H1 (cell line): ENCODE data around the gene MAP7D1. TPM values are rescaled to one million over a fixed set of nuclear protein-coding genes. Genes with fewer than 3 reads are reported as not detected.
A peak's percentile ranks its signal among the peaks of the same experiment; 100 is the strongest.

Experiments used
- CTCF ChIA-PET: fragments of 300-600 bp; sonication (Branson Sonifier 250); formaldehyde crosslinking; loops from one replicate; lab custom pipeline; 2021; ENCODE audit not compliant: partially characterized antibody; lab: Charles Lee
- POLR2A ChIA-PET: fragments of 300-600 bp; sonication (Branson Sonifier 250); formaldehyde crosslinking; loops from one replicate; lab custom pipeline; 2021; ENCODE audit warnings: inconsistent platforms; ENCODE audit not compliant: partially characterized antibody; lab: Charles Lee
- DNase-seq, 2 experiments: peaks; one replicate each; pipeline versions ENCODE4 v3.0.0 to v3.0.0-alpha.2; 2010 to 2022; ENCODE audit warnings: low spot score in 2 of 2, low read depth in 1 of 2, mixed read lengths in 1 of 2
- FAIRE-seq: peaks from 2 replicates; lab custom pipeline; 2011; peaks lifted over from hg19 to GRCh38; lab: Jason Lieb, UNC
- H2AFZ ChIP-seq: 2 replicates; pipeline ENCODE4 v1.8.1; 2012; ENCODE audit warnings: low read length, inconsistent platforms
- H2AK5ac ChIP-seq: 2 replicates; pipeline ENCODE4 v1.6.1; 2013; ENCODE audit warnings: low read depth, low read length
- H2BK120ac ChIP-seq: replicated peaks from 2 replicates; pipeline ENCODE3; 2013; ENCODE audit warnings: low read depth, low read length, inconsistent platforms
- H2BK12ac ChIP-seq: 2 replicates; pipeline ENCODE4 v1.6.1; 2013; ENCODE audit warnings: low read depth, low read length
- H2BK15ac ChIP-seq: 2 replicates; pipeline ENCODE4 v1.6.1; 2013; ENCODE audit warnings: low read length
- H2BK20ac ChIP-seq: 2 replicates; pipeline ENCODE4 v1.6.1; 2013; ENCODE audit warnings: low read length
- H2BK5ac ChIP-seq: 2 replicates; pipeline ENCODE4 v1.6.1; 2013; ENCODE audit warnings: low read depth, low read length
- H3K14ac ChIP-seq: 2 replicates; pipeline ENCODE4 v1.6.1; 2013; ENCODE audit warnings: inconsistent platforms; ENCODE audit not compliant: insufficient read length
- H3K18ac ChIP-seq: 2 replicates; pipeline ENCODE4 v1.6.1; 2013; ENCODE audit warnings: low read length; ENCODE audit errors: extremely low read depth
- H3K23ac ChIP-seq: 2 replicates; pipeline ENCODE4 v1.6.1; 2013; ENCODE audit warnings: inconsistent platforms; ENCODE audit not compliant: insufficient read length
- H3K23me2 ChIP-seq: 2 replicates; pipeline ENCODE4 v1.6.1; 2013; ENCODE audit warnings: low read depth, low read length
- H3K27ac ChIP-seq: 2 replicates; pipeline ENCODE4 v1.6.1; 2011; ENCODE audit warnings: low read depth, low read length, inconsistent platforms
- H3K27me3 ChIP-seq, 4 experiments: replicated peaks in 1 of 4; 1 replicate in 1 of 4; 2 replicates in 3 of 4; pipeline versions ENCODE4 v1.6.1 to v1.8.1; 2011 to 2013; ENCODE audit warnings: low read length in 3 of 4, mild to moderate bottlenecking in 3 of 4, inconsistent platforms in 2 of 4, mixed read lengths in 2 of 4, moderate library complexity in 1 of 4; ENCODE audit not compliant: control insufficient read depth in 3 of 4, insufficient read depth in 3 of 4; ENCODE audit errors: extremely low read depth in 1 of 4
- H3K36me3 ChIP-seq, 4 experiments: 2 replicates each; pipeline versions ENCODE4 v1.6.1 to v1.8.1; 2011 to 2013; ENCODE audit warnings: mild to moderate bottlenecking in 4 of 4, low read length in 3 of 4, moderate library complexity in 2 of 4, control low read depth in 1 of 4, inconsistent platforms in 1 of 4; ENCODE audit not compliant: insufficient read depth in 4 of 4, control insufficient read depth in 2 of 4
- H3K4ac ChIP-seq: replicated peaks from 2 replicates; pipeline ENCODE3; 2013; ENCODE audit warnings: low read length, low read depth, mixed read lengths, inconsistent platforms; ENCODE audit not compliant: insufficient read length
- H3K4me1 ChIP-seq, 4 experiments: replicated peaks in 1 of 4; 1 replicate in 1 of 4; 2 replicates in 3 of 4; pipeline versions ENCODE4 v1.6.1 to v1.8.1; 2011 to 2013; ENCODE audit warnings: low read length in 3 of 4, inconsistent platforms in 2 of 4, mixed read lengths in 1 of 4; ENCODE audit not compliant: insufficient read depth in 4 of 4, control insufficient read depth in 3 of 4
- H3K4me2 ChIP-seq, 2 experiments: 2 replicates each; pipeline versions ENCODE4 v1.6.1 to v1.8.1; 2011 to 2013; ENCODE audit warnings: low read depth in 2 of 2, low read length in 2 of 2, control low read depth in 1 of 2, inconsistent platforms in 1 of 2, mild to moderate bottlenecking in 1 of 2; ENCODE audit not compliant: insufficient read depth in 1 of 2
- H3K4me3 ChIP-seq, 4 experiments: fragments of 200-600, 300-600 bp in 1 of 4; sonication (generic), shearing (Covaris generic), sonication (Bioruptor Twin) in 1 of 4; 2 replicates each; pipeline versions ENCODE4 v1.5.1 to v1.8.1; 2011 to 2016; ENCODE audit warnings: low read length in 4 of 4, low read depth in 3 of 4, control low read depth in 2 of 4, inconsistent platforms in 2 of 4, mild to moderate bottlenecking in 2 of 4, mixed read lengths in 1 of 4, moderate library complexity in 1 of 4; ENCODE audit not compliant: insufficient read depth in 2 of 4; ENCODE audit errors: extremely low read depth in 1 of 4
- H3K56ac ChIP-seq: replicated peaks from 2 replicates; pipeline ENCODE3; 2013; ENCODE audit warnings: low read depth, mild to moderate bottlenecking, mixed read lengths, low read length, inconsistent platforms; ENCODE audit not compliant: insufficient read length
- H3K79me1 ChIP-seq: 2 replicates; pipeline ENCODE4 v1.6.1; 2013; ENCODE audit warnings: low read depth, low read length, control low read depth
- H3K79me2 ChIP-seq, 2 experiments: 2 replicates each; pipeline versions ENCODE4 v1.6.1 to v1.8.1; 2012 to 2013; ENCODE audit warnings: low read length in 2 of 2, mild to moderate bottlenecking in 2 of 2, inconsistent platforms in 1 of 2; ENCODE audit not compliant: insufficient read depth in 2 of 2, control insufficient read depth in 1 of 2
- H3K9ac ChIP-seq, 4 experiments: replicated peaks in 1 of 4; 1 replicate in 1 of 4; 2 replicates in 3 of 4; pipeline versions ENCODE4 v1.6.1 to v1.8.1; 2011 to 2013; ENCODE audit warnings: low read depth in 3 of 4, low read length in 3 of 4, control low read depth in 2 of 4, mild to moderate bottlenecking in 2 of 4, moderate library complexity in 2 of 4, inconsistent platforms in 1 of 4; ENCODE audit errors: extremely low read depth in 1 of 4
- H3K9me3 ChIP-seq, 2 experiments: 2 replicates each; pipeline versions ENCODE4 v1.6.1 to v1.8.1; 2012 to 2013; ENCODE audit warnings: mild to moderate bottlenecking in 2 of 2, moderate library complexity in 2 of 2, control low read depth in 1 of 2, inconsistent platforms in 1 of 2, low read depth in 1 of 2, low read length in 1 of 2, mixed read lengths in 1 of 2; ENCODE audit not compliant: insufficient read depth in 2 of 2
- H4K20me1 ChIP-seq, 2 experiments: replicated peaks in 1 of 2; 2 replicates each; pipeline versions ENCODE3 to v1.8.1; 2011 to 2013; ENCODE audit warnings: inconsistent platforms in 2 of 2, low read length in 2 of 2, mild to moderate bottlenecking in 1 of 2; ENCODE audit not compliant: insufficient read depth in 2 of 2, control insufficient read depth in 1 of 2
- H4K5ac ChIP-seq: 2 replicates; pipeline ENCODE4 v1.6.1; 2013; ENCODE audit warnings: low read length, low read depth, mixed read lengths, inconsistent platforms; ENCODE audit not compliant: insufficient read length
- H4K8ac ChIP-seq: 2 replicates; pipeline ENCODE4 v1.8.0; 2013; ENCODE audit warnings: mild to moderate bottlenecking, moderate library complexity, low read length, inconsistent platforms; ENCODE audit not compliant: insufficient read depth; ENCODE audit errors: extremely low read depth
- H4K91ac ChIP-seq: replicated peaks from 2 replicates; pipeline ENCODE3; 2013; ENCODE audit warnings: low read length, mixed read lengths, inconsistent platforms; ENCODE audit not compliant: insufficient read length
- BACH1 ChIP-seq: IDR thresholded peaks from 2 replicates; pipeline ENCODE4 v1.6.1; 2012; ENCODE audit warnings: low read length, improper control_type of control experiment
- CHD1 ChIP-seq: IDR thresholded peaks from 2 replicates; pipeline ENCODE4 v1.6.1; 2012; ENCODE audit warnings: low read depth, low read length, improper control_type of control experiment
- FOSL1 ChIP-seq: IDR thresholded peaks from 2 replicates; pipeline ENCODE4 v1.6.1; 2011; ENCODE audit warnings: mild to moderate bottlenecking, low read depth, low read length, moderate library complexity; ENCODE audit not compliant: insufficient read depth
- GABPA ChIP-seq: IDR thresholded peaks from 2 replicates; pipeline ENCODE4 v1.6.1; 2011; ENCODE audit warnings: mild to moderate bottlenecking, low read length, moderate library complexity, borderline replicate concordance; ENCODE audit not compliant: insufficient read depth
- JUN ChIP-seq: IDR thresholded peaks from 2 replicates; pipeline ENCODE4 v1.6.1; 2011; ENCODE audit warnings: low read depth, mild to moderate bottlenecking, improper control_type of control experiment, low read length
- NANOG ChIP-seq: IDR thresholded peaks from 2 replicates; pipeline ENCODE4 v1.6.1; 2011; ENCODE audit warnings: low read length, low read depth, mild to moderate bottlenecking, inconsistent platforms; ENCODE audit not compliant: insufficient read depth, poor library complexity, severe bottlenecking
- POU5F1 ChIP-seq: IDR thresholded peaks from 2 replicates; pipeline ENCODE4 v1.6.1; 2011; ENCODE audit warnings: low read depth, mild to moderate bottlenecking, low read length, moderate library complexity
- RNF2 ChIP-seq: fragments of 200-900, 300-1000 bp; sonication (generic); IDR thresholded peaks from 2 replicates; pipeline ENCODE4 v1.7.1; 2016; ENCODE audit warnings: borderline replicate concordance, low read depth, mild to moderate bottlenecking, antibody characterized with exemption, low read length; ENCODE audit not compliant: poor library complexity, severe bottlenecking; ENCODE audit errors: missing control alignments
- SP1 ChIP-seq: IDR thresholded peaks from 2 replicates; pipeline ENCODE4 v1.6.1; 2011; ENCODE audit warnings: low read depth, low read length
- WGBS, 2 experiments: shearing (Covaris generic) in 1 of 2; methylation state at CpG; one replicate each; pipeline versions ENCODE4 v1.1.6 to v1.1.7; 2013 to 2015; ENCODE audit warnings: low lambda C conversion rate in 2 of 2, mixed read lengths in 2 of 2, inconsistent platforms in 1 of 2, low coverage in 1 of 2, missing lambda C conversion rate in 1 of 2; ENCODE audit not compliant: insufficient replicate concordance in 2 of 2, insufficient coverage in 1 of 2, insufficient read length in 1 of 2; ENCODE audit errors: extremely low coverage in 1 of 2, missing lambda C conversion rate in 1 of 2; 5-methylcytosine and 5-hydroxymethylcytosine counted together
- polyA plus RNA-seq, 7 experiments: library from polyadenylated mRNA; depleted of rRNA in 3 of 7; stranded (reverse) in 5 of 7; unstranded in 2 of 7; fragments of >200 nt in 5 of 7; fragments of 200-250 nt in 2 of 7; gene quantifications; 1 replicate in 5 of 7; 2 replicates in 1 of 7; 4 replicates in 1 of 7; pipeline versions ENCODE4 v1.2.1 to v1.2.3, GENCODE V29; 2011 to 2013; ENCODE audit warnings: missing spikeins in 2 of 7, mixed read lengths in 2 of 7
- total RNA-seq: library from RNA; stranded (reverse); fragmentation: NEBNext Ultra II Directional; extraction: Animal tissue kit (Norgen Biotek cat#: 25700); gene quantifications from 2 replicates; pipeline ENCODE4 v1.2.1, GENCODE V29; 2021
- TF ChIP-seq, protein P1 (sequence below): IDR thresholded peaks from 2 replicates; pipeline ENCODE4 v1.6.1; 2011; ENCODE audit warnings: low read length, improper control_type of control experiment

The MAP7D1 gene
- total and polyA plus RNA-seq, 2 of the 8 experiments (the other 6 are each of a cell fraction or from before 2014, with no cell fraction given) = 18.2 to 52.4 TPM

GRCh38 chr1:36126005-36126716, 29.8 kb upstream of the MAP7D1 start:
- H3K4me3 ChIP-seq = peak overlapping the region in 2 of 4 experiments; percentile 29 to 62; a peak in 2 of 8 replicates
- WGBS, 2 experiments = 77% methylated on average over 21 of the region's 21 CpGs; no CpG with 5 or more reads in 1 of the 2 experiments
- TF ChIP-seq POU5F1 (no peak), CHD1 (no peak), BACH1 (no peak), JUN (no peak), GABPA (no peak), FOSL1 (no peak), SP1 (no peak), RNF2 (no peak), NANOG (no peak)
- TF ChIP-seq, protein P1, sequence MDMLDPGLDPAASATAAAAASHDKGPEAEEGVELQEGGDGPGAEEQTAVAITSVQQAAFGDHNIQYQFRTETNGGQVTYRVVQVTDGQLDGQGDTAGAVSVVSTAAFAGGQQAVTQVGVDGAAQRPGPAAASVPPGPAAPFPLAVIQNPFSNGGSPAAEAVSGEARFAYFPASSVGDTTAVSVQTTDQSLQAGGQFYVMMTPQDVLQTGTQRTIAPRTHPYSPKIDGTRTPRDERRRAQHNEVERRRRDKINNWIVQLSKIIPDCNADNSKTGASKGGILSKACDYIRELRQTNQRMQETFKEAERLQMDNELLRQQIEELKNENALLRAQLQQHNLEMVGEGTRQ = no peak

More at GRCh38 chr1:36126005-36126716, 29.8 kb upstream of the MAP7D1 start:
- no peak for FAIRE-seq
- Histone ChIP-seq H3K56ac (peak overlapping the region; percentile 40), H4K5ac (no peak overlapping the region), H2BK20ac (peak overlapping the region; percentile 72), H3K18ac (0 out of 2 replicates have a peak overlapping the region, but pooled peaks have one; percentile 90), H3K27ac (no peak overlapping the region), H3K36me3 (no peaks in the 10 kb centered on the region), H3K23me2 (peaks cover 16% of the 10 kb centered on the region; the same call in 1 of the 2 replicates), H3K4me1 (peaks cover 0 to 11% (median 5%) of the 10 kb centered on the region in 4 experiments; a peak in 5 of 7 replicates), H2BK5ac (peak overlapping the region; percentile 47; the same call in 1 of the 2 replicates), H3K79me1 (no peaks in the 10 kb centered on the region), H3K23ac (no peak overlapping the region), H2AFZ (no peak overlapping the region), H2BK120ac (no peak overlapping the region), H3K79me2 (no peaks in the 10 kb centered on the region), H4K91ac (peak overlapping the region; percentile 79), H3K9me3 (no peaks in the 10 kb centered on the region), H3K4ac (peak overlapping the region; percentile 66), H3K4me2 (peak overlapping the region; percentile 40 to 78; a peak in 3 of 4 replicates), H3K14ac (no peak overlapping the region), H3K9ac (no peak overlapping the region), H4K8ac (peak overlapping the region; percentile 58), H2AK5ac (peak overlapping the region; percentile 53; the same call in 1 of the 2 replicates), H4K20me1 (peaks cover 0 to 5% of the 10 kb centered on the region in 2 experiments), H3K27me3 (peaks cover 16 to 38% (median 30%) of the 10 kb centered on the region in 4 experiments), H2BK12ac (peak overlapping the region; percentile 87; the same call in 1 of the 2 replicates), H2BK15ac (peak overlapping the region; percentile 61; the same call in 1 of the 2 replicates)
- ChIA-PET CTCF (interaction anchor here (0.6 kb wide), 1 partner anchor 54 kb away, joined by 4 read pairs; no protein-coding TSS in a partner anchor), POLR2A (interaction anchor here (1.0 kb wide), 1 partner anchor 11 kb away, joined by 3 read pairs; no protein-coding TSS in a partner anchor)
- DNase-seq = no peak
